HK-2 (cell line): ENCODE measurements around the gene ZNF318.

Source experiments
- DNase-seq: peaks from one replicate; pipeline ENCODE4 v3.0.0-alpha.2; 2018; ENCODE audit not compliant: unreplicated experiment

The ZNF318 gene

GRCh38 chr6:43299338-43300293 lies 69.8 kb downstream of the ZNF318 start:
- DNase-seq: no peak

DNA sequence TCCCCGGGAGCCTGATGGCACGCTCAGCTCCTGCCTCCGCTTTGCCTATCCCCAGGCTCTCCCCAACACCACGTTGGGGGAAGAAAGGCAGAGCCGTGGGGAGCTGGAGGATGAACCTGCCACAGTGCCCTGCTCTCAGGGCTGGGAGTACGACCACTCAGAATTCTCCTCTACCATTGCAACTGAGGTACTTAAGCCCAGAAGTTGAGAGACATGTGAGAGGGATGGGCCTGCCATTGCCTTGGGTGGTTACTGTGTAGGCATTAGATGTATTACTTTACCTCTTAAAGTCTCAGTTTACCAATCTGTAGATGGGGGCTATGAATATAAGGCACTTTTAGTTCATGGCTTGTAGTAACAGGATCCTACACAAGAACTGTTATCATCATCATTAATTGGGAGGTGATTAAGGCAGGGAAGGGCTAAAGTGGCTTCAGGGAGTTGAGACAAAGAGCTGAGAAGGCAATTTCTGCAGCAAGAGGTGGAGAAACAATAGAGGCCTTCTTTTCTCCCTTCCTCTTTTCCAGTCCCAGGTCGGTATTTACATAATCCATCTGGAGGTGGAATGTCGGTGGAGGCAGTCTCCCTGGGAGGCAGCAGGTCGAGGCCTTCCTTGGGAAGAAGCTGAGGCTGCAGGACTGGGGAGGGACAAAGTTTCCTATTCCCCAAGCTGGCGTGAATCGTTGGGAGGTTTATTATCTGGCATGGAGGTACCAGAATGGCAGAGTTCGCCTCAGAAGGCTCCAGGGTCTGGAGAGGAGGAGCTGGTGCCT lies 70.7 kb downstream of the ZNF318 start:
- no peak for DNase-seq

GRCh38 chr6:43297644-43298564 lies 71.5 kb downstream of the ZNF318 start, which contains the start of gene SLC22A7:
SLC22A7 (plus strand) TSS chr6:43298260; CDS start chr6:43298359, 99 bp downstream.
- DNase-seq: no peak

- DNase-seq: no peak
Observed at GRCh38 chr6:43296780-43297497, 72.5 kb downstream of the ZNF318 start.

GRCh38 chr6:43295456-43295855 lies 74.0 kb downstream of the ZNF318 start:
- DNase-seq: no peak

DNA sequence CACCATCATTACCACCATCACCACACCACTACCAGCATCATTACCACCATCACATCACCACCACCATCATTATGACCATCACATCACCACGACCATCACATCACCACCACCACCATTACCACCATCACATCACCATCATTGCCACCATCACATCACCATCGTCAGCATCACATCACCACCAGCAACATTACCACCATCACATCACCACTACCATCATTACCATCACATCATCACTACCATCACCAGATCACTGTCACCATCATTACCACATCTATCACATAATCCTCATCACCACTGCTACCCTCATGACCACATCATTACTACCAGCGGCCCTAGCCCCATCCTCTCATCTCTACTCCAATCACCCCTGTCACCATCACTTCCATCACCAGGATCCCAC lies 74.9 kb downstream of the ZNF318 start:
- DNase-seq: no peak

DNA sequence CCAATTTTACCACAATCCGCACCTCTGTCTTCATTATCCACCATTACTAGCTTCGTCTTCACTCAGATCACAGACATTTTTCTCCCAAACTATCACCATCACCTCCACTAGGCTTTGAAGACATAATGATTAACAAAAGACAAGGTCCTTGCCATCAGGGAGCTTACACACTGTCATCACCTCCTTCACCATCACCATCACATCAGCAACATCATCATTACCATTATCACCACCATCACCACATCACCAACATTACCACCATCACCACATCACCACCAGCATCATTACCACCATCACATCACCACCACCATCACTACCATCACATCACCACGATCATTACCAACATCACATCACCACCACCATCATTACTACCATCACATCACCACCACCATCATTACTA lies 75.7 kb downstream of the ZNF318 start:
- no peak for DNase-seq

DNA sequence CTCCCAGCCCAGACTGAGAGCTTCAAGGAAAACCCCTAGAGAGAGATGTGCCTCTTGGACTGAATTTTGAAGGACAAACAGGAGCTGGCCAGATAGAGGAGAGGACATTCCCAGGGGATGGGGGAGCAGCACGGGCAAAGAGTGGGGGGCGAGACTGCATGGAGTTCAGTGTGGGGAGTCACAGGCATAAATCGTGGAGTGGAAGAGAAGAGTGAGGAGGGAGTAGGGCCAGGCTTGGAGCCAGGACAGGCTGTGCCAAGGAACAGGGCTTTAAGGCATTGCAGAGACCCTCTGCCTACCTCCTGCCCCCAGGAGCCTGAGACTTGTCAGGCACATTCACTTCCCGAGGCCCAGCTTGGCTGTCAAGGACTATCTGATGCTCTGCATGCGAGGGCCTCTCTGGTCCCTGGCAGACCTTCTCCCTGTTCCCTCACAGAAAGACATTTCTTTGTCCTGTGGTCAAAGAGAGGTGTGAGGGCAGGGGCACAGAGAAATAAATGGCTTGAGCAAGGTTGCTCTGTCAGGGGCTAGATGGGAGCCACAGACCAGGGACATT lies 76.6 kb downstream of the ZNF318 start:
- DNase-seq: no peak

- DNase-seq: no peak
Observed at GRCh38 chr6:43292341-43292740, 77.1 kb downstream of the ZNF318 start.

DNA sequence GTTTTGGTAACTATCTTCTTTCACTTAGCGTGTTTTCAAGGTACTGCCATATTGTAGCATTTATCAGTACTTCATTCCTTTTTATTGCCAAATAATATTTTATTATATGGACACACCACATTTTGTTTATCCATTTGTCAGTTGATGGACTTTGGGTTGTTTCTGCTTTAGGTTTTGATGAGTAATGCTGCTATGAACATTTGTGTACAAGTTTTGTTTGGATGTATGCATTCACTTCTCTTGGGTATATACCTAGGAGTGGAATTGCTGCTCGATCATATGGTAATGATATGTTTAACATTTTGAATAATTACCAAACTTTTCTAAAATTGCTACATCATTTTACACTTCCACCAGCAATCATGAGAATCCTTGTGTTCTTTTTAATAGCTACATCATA lies 77.7 kb downstream of the ZNF318 start:
- DNase-seq: no peak

- no peak for DNase-seq
Observed at GRCh38 chr6:43290905-43291355, 78.5 kb downstream of the ZNF318 start.

- DNase-seq: no peak
Observed at GRCh38 chr6:43290339-43290904, 79.0 kb downstream of the ZNF318 start.

- no peak for DNase-seq
Observed at GRCh38 chr6:43287717-43288679, 81.4 kb downstream of the ZNF318 start.

DNA sequence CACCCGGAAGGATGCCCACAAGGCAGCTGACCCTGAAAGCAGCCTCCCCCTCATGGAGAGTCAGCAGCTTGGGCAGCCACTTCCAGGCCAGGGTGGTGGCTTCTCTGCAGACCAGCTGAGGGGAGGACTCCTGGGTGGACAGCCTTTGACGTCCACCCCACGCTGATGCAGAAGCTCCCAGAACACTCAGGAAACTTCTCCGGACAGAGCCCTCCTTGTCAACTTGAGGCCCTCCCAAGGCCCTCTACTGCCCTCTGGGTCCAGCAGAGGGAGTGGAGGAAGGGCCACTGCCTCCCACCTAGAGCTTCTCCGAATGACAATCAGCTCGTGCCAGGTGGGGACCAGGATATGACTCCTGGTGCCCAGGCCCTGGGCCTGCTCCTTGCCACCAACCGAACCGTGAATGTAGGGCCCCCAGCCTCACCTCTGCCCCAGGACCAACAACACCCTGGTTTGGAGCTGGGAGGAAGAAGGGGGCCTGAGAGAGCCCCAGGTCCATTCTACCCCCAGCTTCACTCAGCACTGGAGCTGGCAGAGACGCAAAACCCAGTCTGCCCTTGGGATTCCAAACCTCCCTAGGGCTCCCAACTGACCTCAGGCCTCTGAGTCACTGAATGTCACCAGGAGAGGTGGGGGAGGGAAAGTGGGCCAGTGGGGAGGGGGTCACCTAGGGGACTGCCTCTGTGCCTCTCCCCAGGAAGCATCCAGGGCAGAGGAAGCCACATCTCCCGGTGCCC lies 82.3 kb downstream of the ZNF318 start:
- DNase-seq: no peak

GRCh38 chr6:43286456-43286979 lies 82.9 kb downstream of the ZNF318 start:
- no peak for DNase-seq
